Transverse colon (tissue), 4 donors: ENCODE measurements around the gene SPACA5.

Source experiments
- POLR2A ChIP-seq: fragments of 450-650 bp; IDR thresholded peaks from one replicate; pipeline ENCODE4 v1.6.1; 2016; ENCODE audit warnings: antibody characterized with exemption, mild to moderate bottlenecking, moderate library complexity
- POLR2AphosphoS5 ChIP-seq, 3 donors: sonication (generic); formaldehyde crosslinking; IDR thresholded peaks; one replicate each; pipeline ENCODE4 v1.6.1; 2016; ENCODE audit warnings: antibody characterized with exemption in 3 of 3
- TF ChIP-seq, protein P1 (sequence below), 5 experiments: fragments of 200-600 bp in 3 of 5; fragments of 450-650 bp in 2 of 5; sonication (generic) in 3 of 5; IDR thresholded peaks; 1 replicate in 2 of 5; 2 replicates in 3 of 5; pipeline ENCODE4 v1.5.1; 2016 to 2017; ENCODE audit warnings: antibody characterized with exemption in 5 of 5, inconsistent platforms in 3 of 5, mild to moderate bottlenecking in 2 of 5, moderate library complexity in 1 of 5

DNA sequence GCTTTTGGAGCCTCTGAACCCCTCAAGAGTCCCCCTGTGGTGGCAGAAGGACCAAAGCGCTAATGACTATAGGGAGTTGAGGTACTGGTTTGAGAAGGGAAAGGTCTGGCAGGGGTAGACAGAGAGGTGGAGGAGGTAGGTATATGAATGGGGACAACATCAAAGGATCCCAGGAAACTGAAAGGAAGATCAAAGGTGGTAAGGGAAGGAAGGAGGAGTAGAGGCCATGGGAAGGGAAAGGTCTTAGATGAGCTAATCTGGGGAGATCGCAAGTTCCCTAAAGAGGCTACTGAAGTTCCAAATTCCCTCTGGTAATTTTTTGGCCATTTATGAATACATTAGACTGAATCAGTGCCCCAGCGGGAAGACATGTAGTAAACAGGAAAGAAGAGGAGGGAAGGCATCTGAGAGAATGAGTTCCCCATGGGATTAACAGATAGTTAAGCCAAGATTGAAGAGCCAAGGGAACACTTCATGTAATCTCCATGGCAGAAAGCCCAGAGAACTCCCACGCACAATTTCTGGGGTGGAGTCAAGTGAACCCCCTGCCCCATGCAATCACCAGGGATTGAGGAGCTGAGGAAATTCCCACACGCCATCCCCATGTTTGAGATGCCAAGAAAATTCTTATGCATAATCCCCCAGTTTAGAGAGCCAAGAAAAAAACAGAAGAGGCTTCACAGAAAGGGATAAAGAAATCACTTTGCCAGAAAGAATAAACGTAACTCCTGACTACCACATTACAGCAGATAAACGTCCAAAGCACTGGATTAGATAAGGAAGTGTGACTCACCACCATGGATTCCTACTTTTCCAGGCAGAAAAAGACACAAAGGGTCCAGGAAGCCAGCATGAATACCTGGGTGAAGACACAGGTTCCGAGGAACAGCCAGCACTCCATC, 38.9 kb downstream of the SPACA5 start:
- TF ChIP-seq POLR2A (no peak), POLR2AphosphoS5 (IDR thresholded peaks at IDR 0.05) (no peak)
- TF ChIP-seq, protein P1, sequence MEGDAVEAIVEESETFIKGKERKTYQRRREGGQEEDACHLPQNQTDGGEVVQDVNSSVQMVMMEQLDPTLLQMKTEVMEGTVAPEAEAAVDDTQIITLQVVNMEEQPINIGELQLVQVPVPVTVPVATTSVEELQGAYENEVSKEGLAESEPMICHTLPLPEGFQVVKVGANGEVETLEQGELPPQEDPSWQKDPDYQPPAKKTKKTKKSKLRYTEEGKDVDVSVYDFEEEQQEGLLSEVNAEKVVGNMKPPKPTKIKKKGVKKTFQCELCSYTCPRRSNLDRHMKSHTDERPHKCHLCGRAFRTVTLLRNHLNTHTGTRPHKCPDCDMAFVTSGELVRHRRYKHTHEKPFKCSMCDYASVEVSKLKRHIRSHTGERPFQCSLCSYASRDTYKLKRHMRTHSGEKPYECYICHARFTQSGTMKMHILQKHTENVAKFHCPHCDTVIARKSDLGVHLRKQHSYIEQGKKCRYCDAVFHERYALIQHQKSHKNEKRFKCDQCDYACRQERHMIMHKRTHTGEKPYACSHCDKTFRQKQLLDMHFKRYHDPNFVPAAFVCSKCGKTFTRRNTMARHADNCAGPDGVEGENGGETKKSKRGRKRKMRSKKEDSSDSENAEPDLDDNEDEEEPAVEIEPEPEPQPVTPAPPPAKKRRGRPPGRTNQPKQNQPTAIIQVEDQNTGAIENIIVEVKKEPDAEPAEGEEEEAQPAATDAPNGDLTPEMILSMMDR (IDR thresholded peaks at IDR 0.05) = no peak
